WERI-Rb-1 (cell line): ENCODE data around the gene COL9A1.

ENCODE experiments used
- DNase-seq: peaks from one replicate; pipeline ENCODE4 v3.0.0-alpha.2; 2020
- H3K27ac ChIP-seq: fragments of 250-450 bp; sonication (Bioruptor Pico); 2 replicates; pipeline ENCODE4 v1.5.1; 2020; ENCODE audit warnings: mild to moderate bottlenecking, moderate library complexity
- H3K27me3 ChIP-seq: fragments of 250-450 bp; sonication (Bioruptor Pico); 2 replicates; pipeline ENCODE4 v1.5.1; 2021; ENCODE audit warnings: mild to moderate bottlenecking, low read depth, moderate library complexity; ENCODE audit not compliant: insufficient read depth, severe bottlenecking
- H3K36me3 ChIP-seq: fragments of 250-450 bp; sonication (Bioruptor Pico); 2 replicates; pipeline ENCODE4 v1.5.1; 2020; ENCODE audit warnings: mild to moderate bottlenecking, moderate library complexity
- H3K4me3 ChIP-seq: 2 replicates; pipeline ENCODE4 v1.5.1; 2011; ENCODE audit warnings: low read depth, mild to moderate bottlenecking, control low read depth, low read length
- H3K9me3 ChIP-seq: fragments of 250-450 bp; sonication (Bioruptor Pico); 2 replicates; pipeline ENCODE4 v1.5.1; 2021; ENCODE audit warnings: mild to moderate bottlenecking, moderate library complexity; ENCODE audit not compliant: severe bottlenecking
- TF ChIP-seq, protein P1 (sequence below): IDR thresholded peaks from 2 replicates; pipeline ENCODE4 v1.5.1; 2011; ENCODE audit warnings: low read depth, mild to moderate bottlenecking, control low read depth, inconsistent platforms, low read length

COL9A1 gene

DNA sequence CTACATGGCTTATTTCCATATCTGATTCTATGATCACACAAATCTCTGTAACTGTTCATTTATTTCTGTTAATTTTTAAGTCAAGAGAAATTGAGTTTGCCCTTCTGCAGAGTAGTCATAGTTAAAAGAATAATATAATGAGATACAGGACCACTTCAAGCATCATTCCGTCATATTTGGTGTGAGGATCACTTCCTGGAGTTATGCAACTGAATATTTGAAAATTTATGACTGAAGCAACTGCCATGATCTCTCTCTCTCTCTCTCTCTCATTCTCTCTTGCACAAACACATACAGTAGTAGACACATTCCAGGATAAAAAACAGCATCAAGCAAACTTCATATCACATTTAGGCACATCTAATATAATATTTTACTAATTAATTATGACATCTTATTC, 116.4 kb downstream of the COL9A1 start:
- Histone ChIP-seq H3K36me3 (no peaks in the 10 kb centered on the region), H3K9me3 (no peaks in the 10 kb centered on the region), H3K27me3 (no peaks in the 10 kb centered on the region), H3K4me3 (no peak overlapping the region), H3K27ac (no peak overlapping the region)
- DNase-seq: no peak
- TF ChIP-seq, protein P1, sequence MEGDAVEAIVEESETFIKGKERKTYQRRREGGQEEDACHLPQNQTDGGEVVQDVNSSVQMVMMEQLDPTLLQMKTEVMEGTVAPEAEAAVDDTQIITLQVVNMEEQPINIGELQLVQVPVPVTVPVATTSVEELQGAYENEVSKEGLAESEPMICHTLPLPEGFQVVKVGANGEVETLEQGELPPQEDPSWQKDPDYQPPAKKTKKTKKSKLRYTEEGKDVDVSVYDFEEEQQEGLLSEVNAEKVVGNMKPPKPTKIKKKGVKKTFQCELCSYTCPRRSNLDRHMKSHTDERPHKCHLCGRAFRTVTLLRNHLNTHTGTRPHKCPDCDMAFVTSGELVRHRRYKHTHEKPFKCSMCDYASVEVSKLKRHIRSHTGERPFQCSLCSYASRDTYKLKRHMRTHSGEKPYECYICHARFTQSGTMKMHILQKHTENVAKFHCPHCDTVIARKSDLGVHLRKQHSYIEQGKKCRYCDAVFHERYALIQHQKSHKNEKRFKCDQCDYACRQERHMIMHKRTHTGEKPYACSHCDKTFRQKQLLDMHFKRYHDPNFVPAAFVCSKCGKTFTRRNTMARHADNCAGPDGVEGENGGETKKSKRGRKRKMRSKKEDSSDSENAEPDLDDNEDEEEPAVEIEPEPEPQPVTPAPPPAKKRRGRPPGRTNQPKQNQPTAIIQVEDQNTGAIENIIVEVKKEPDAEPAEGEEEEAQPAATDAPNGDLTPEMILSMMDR: no peak

DNA sequence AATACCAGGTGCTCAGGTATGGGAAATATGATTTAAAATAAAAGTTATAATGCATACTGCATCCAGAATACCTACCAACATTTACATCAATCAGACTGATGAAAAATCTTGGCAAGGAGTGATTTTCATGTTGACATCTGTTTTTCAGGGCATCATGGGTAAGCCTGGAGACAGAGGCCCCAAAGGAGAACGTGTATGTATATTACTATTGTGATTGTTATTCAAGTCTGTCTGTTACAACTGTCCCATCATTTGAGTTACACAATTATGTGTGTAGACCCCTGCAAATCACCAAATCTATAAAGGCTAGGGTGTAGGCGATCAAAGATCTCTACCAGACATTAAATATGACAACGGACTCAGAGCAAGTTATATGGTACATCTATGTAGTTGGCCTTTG, 118.2 kb downstream of the COL9A1 start:
- TF ChIP-seq, protein P1: no peak
- Histone ChIP-seq H3K36me3 (no peaks in the 10 kb centered on the region), H3K27ac (no peak overlapping the region), H3K9me3 (no peaks in the 10 kb centered on the region), H3K27me3 (no peaks in the 10 kb centered on the region), H3K4me3 (no peak overlapping the region)
- DNase-seq: no peak

DNA sequence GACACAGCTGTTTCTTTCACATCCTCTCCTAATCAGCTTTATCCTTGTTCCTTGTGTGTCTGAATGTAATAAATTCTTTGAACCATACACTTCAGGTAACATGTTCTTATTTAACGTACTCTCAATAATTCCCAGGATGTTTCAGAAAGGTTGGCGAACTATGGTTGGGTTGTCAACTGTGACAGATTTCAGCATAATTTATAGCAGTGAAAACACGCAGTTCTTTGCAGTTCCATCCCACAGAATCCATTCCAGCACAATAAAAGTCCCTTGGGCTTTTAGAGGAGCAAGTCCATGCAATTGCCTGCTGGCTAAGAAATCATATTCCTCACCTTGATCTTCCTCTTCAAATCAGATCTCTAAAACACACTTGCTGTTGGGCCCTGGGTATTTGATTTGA, 119.3 kb downstream of the COL9A1 start:
- no peaks in the 10 kb centered on the region for H3K27me3 ChIP-seq
- no peak for DNase-seq
- no peak overlapping the region for H3K4me3 ChIP-seq
- no peaks in the 10 kb centered on the region for H3K9me3 ChIP-seq
- TF ChIP-seq, protein P1: no peak
- no peaks in the 10 kb centered on the region for H3K36me3 ChIP-seq
- H3K27ac ChIP-seq: no peak overlapping the region

DNA sequence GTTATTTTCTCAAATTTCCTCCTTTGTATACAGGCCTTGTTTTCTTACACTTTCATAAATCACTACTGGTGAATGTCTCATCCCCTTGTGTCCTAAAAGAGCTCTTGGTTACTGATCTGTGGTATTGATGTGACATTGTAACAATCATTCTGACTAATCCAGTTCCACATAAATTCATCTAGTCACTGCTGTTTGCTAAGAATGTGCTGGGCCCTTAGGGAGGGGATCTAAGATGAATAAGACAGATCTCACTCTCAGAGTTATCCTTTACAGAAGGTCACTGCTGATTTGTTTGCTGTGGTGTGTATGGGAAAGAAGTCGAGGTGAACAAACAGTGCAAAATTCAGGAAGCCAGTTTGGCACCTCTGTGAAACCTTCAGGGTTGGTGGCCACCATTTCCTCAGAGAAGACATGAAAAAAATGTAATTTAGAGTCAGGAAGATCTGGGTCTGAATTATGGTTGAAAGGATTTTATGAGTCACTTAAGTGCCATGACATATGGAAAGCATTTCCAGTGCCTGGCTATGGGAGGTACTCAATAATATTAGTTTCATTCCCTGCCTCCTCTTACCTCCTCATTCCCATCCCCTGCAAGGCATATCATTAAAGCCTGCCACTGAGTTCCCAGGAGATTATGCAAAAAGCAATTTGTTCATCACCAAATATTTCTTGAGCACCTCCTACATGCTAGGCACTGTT, 121.8 kb downstream of the COL9A1 start:
- Histone ChIP-seq H3K27ac (no peak overlapping the region), H3K27me3 (no peaks in the 10 kb centered on the region), H3K9me3 (no peaks in the 10 kb centered on the region), H3K36me3 (no peaks in the 10 kb centered on the region), H3K4me3 (no peak overlapping the region)
- no peak for DNase-seq
- TF ChIP-seq, protein P1: no peak

DNA sequence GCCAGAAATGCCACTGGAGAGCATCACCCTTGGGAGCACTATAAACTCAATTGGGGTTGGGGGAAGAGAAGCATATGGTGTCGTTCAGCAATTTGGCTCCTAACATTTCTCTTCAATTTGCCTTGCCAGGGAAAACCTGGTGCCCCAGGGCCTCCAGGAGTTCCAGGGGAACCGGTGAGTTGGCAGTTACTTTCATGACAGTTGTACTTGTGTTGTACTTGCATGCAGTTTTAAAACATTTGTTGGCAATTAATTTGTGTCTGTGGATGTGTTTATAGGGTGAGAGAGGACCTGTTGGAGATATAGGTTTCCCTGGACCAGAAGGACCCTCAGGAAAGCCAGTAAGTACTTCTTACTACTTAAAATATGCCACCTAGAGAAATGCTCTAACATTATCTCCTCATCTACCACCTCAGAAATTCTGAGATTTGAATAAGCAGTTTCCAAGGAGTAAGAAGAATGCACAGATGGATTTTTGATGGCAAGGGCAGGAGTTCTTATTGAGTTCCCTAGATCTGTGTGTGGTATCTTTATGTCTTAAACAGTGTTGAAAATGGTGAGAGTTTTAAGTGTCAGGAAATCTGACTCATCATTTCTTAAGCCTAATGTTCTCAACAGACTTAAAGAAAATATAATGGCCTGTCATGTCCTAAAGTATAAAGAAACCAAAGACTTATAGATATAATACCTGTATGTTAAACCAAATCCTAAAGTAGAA, 122.5 kb downstream of the COL9A1 start:
- Histone ChIP-seq H3K9me3 (no peaks in the 10 kb centered on the region), H3K36me3 (no peaks in the 10 kb centered on the region), H3K4me3 (no peak overlapping the region), H3K27me3 (no peaks in the 10 kb centered on the region), H3K27ac (no peak overlapping the region)
- TF ChIP-seq, protein P1: no peak
- DNase-seq: no peak
